ENCODE measurements around the gene DACT3.
A peak's percentile ranks its signal among the peaks of the same experiment; 100 is the strongest.

Gene DACT3

GRCh38 chr19:46646402-46646801 lies 14.6 kb downstream of the DACT3 start:
- no peak for DNase-seq (ENCODE audit: low read depth)
- no peak overlapping the region for H3K9ac ChIP-seq (ENCODE audit: low read length)
- H3K27me3 ChIP-seq (replicated peaks; ENCODE audit: control insufficient read depth, insufficient read depth, low read length), result no peaks in the 10 kb centered on the region
- no peaks in the 10 kb centered on the region for H3K36me3 ChIP-seq (ENCODE audit: control insufficient read depth, insufficient read depth, low read length, severe bottlenecking)
- no peaks in the 10 kb centered on the region for H3K4me1 ChIP-seq (ENCODE audit: control insufficient read depth, insufficient read depth, low read length)
- H3K9me3 ChIP-seq (ENCODE audit: control insufficient read depth, low read length), result peaks cover 4% of the 10 kb centered on the region
- H3K4me3 ChIP-seq (ENCODE audit: low read length), result no peak overlapping the region

DNA sequence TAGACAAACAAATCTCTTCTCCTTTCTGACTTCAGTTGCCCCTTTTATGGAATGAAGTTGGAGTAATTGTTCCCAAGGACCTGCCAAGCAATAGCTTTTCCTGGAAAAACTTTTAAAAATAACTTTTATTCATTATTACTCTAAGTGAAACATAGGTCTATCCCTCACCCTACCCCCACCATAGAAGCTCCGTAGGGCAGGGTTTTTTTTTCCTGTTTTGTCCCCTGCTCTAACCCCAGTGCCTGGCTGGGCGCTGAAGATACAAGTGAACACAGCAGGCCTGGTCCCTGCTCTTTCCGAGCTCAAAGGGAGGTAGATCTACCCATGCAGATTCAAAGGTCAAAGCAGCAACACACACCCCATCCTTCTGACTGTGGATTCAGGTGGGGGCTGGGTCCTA lies 16.3 kb downstream of the DACT3 start:
- Histone ChIP-seq H3K9ac (ENCODE audit: low read length) (no peak overlapping the region), H3K4me1 (ENCODE audit: control insufficient read depth, insufficient read depth, low read length) (peaks cover 3% of the 10 kb centered on the region), H3K27me3 (replicated peaks; ENCODE audit: control insufficient read depth, insufficient read depth, low read length) (no peaks in the 10 kb centered on the region), H3K36me3 (ENCODE audit: control insufficient read depth, insufficient read depth, low read length, severe bottlenecking) (no peaks in the 10 kb centered on the region), H3K4me3 (ENCODE audit: low read length) (no peak overlapping the region), H3K9me3 (ENCODE audit: control insufficient read depth, low read length) (peaks cover 4% of the 10 kb centered on the region)
- DNase-seq (ENCODE audit: low read depth), result no peak

DNA sequence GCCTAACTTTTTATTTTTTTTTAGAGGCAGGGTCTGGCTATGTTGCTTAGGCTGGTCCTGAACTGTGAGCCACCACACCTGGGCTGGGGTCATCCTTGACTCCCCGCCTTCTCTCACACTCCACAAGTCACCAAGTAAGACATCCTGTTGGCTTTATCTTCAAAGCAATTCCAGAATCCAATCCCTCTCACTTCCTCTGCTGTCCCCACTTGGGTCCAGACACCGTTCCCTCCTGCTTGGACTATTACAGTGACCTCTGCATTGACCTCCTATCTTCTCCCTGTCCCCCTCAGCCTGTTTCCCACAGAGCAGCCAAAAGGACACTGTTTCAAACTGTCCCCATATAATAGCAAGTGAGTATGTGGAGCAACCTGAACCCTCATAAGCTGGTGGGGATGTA lies 20.3 kb downstream of the DACT3 start:
- peaks cover 12% of the 10 kb centered on the region for H3K4me1 ChIP-seq (ENCODE audit: control insufficient read depth, insufficient read depth, low read length)
- H3K27me3 ChIP-seq (replicated peaks; ENCODE audit: control insufficient read depth, insufficient read depth, low read length), result no peaks in the 10 kb centered on the region
- DNase-seq (ENCODE audit: low read depth), result no peak
- H3K36me3 ChIP-seq (ENCODE audit: control insufficient read depth, insufficient read depth, low read length, severe bottlenecking), result no peaks in the 10 kb centered on the region
- no peaks in the 10 kb centered on the region for H3K9me3 ChIP-seq (ENCODE audit: control insufficient read depth, low read length)
- H3K4me3 ChIP-seq (ENCODE audit: low read length), result no peak overlapping the region
- H3K9ac ChIP-seq (ENCODE audit: low read length), result no peak overlapping the region

GRCh38 chr19:46639358-46640182 lies 21.4 kb downstream of the DACT3 start:
- no peaks in the 10 kb centered on the region for H3K36me3 ChIP-seq (ENCODE audit: control insufficient read depth, insufficient read depth, low read length, severe bottlenecking)
- H3K9ac ChIP-seq (ENCODE audit: low read length), result peak overlapping the region; percentile 74
- peak; percentile 73 for DNase-seq (ENCODE audit: low read depth)
- H3K9me3 ChIP-seq (ENCODE audit: control insufficient read depth, low read length), result no peaks in the 10 kb centered on the region
- H3K4me1 ChIP-seq (ENCODE audit: control insufficient read depth, insufficient read depth, low read length), result peaks cover 12% of the 10 kb centered on the region
- H3K27me3 ChIP-seq (replicated peaks; ENCODE audit: control insufficient read depth, insufficient read depth, low read length), result no peaks in the 10 kb centered on the region
- peak overlapping the region; percentile 74 for H3K4me3 ChIP-seq (ENCODE audit: low read length)

GRCh38 chr19:46637224-46637623 lies 23.8 kb downstream of the DACT3 start:
- no peak overlapping the region for H3K9ac ChIP-seq (ENCODE audit: low read length)
- no peak for DNase-seq (ENCODE audit: low read depth)
- H3K36me3 ChIP-seq (ENCODE audit: control insufficient read depth, insufficient read depth, low read length, severe bottlenecking), result no peaks in the 10 kb centered on the region
- no peak overlapping the region for H3K4me3 ChIP-seq (ENCODE audit: low read length)
- no peaks in the 10 kb centered on the region for H3K9me3 ChIP-seq (ENCODE audit: control insufficient read depth, low read length)
- H3K27me3 ChIP-seq (replicated peaks; ENCODE audit: control insufficient read depth, insufficient read depth, low read length), result peaks cover 8% of the 10 kb centered on the region
- H3K4me1 ChIP-seq (ENCODE audit: control insufficient read depth, insufficient read depth, low read length), result peaks cover 12% of the 10 kb centered on the region

DNA sequence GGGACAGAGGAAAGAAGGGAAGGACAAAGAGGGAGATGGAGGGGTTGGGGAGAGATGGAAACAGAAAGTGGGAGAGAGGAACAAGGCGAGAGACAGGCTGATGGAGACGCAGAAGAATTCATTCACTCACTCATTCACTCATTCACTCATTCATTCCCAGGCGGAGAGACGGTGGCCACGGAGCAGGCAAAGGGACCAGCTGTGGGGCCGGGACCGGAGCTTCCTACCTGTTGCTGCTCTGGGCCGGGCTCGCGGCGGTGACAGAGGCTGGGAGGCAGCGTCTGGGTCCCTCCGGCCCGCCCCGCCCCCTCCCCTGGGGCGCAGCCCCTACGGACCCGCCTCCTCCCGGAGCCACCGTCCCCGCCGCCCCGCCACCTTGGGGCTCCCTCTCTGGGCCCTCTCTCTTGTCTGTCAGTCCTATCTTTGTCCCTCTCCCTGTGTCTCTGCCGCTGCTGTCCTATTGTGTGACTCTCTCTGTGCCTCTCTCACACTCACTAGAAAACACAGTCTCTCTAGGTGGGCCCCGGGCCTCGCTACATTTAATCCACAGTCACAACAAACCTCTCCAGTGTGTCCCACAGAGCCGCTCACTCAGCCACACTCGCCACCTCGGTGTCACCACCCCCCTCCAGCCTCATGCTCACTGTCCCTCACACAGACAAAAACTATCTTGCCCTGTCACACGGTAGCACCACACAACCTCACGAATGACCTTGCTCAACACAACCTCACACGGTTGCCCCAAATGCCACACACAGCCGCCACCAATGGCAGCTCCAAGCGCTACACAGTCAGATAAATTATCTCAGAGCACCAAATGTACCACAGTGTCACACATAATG lies 24.8 kb downstream of the DACT3 start, which contains the start of gene GNG8:
GNG8 (minus strand) TSS at position 283 of the 842 bp plus-strand sequence. CDS start 1,520 bp downstream, outside the sequence.
- H3K27me3 ChIP-seq (replicated peaks; ENCODE audit: control insufficient read depth, insufficient read depth, low read length), result peaks cover 8% of the 10 kb centered on the region
- no peak for DNase-seq (ENCODE audit: low read depth)
- H3K36me3 ChIP-seq (ENCODE audit: control insufficient read depth, insufficient read depth, low read length, severe bottlenecking), result no peaks in the 10 kb centered on the region
- no peaks in the 10 kb centered on the region for H3K9me3 ChIP-seq (ENCODE audit: control insufficient read depth, low read length)
- peaks cover 19% of the 10 kb centered on the region for H3K4me1 ChIP-seq (ENCODE audit: control insufficient read depth, insufficient read depth, low read length)
- no peak within 1 kb of the TSS for H3K4me3 ChIP-seq (ENCODE audit: low read length)
- H3K9ac ChIP-seq (ENCODE audit: low read length), result no peak within 1 kb of the TSS

- no peak overlapping the region for H3K9ac ChIP-seq (ENCODE audit: low read length)
- H3K9me3 ChIP-seq (ENCODE audit: control insufficient read depth, low read length), result no peaks in the 10 kb centered on the region
- H3K36me3 ChIP-seq (ENCODE audit: control insufficient read depth, insufficient read depth, low read length, severe bottlenecking), result no peaks in the 10 kb centered on the region
- H3K4me3 ChIP-seq (ENCODE audit: low read length), result no peak overlapping the region
- peaks cover 24% of the 10 kb centered on the region for H3K4me1 ChIP-seq (ENCODE audit: control insufficient read depth, insufficient read depth, low read length)
- peaks cover 8% of the 10 kb centered on the region for H3K27me3 ChIP-seq (replicated peaks; ENCODE audit: control insufficient read depth, insufficient read depth, low read length)
- DNase-seq (ENCODE audit: low read depth), result no peak
These were observed 26.2 kb downstream of the DACT3 start for GRCh38 chr19:46634656-46635218.

GRCh38 chr19:46634045-46634655 lies 26.8 kb downstream of the DACT3 start:
- Histone ChIP-seq H3K4me1 (ENCODE audit: control insufficient read depth, insufficient read depth, low read length) (peaks cover 18% of the 10 kb centered on the region), H3K9me3 (ENCODE audit: control insufficient read depth, low read length) (no peaks in the 10 kb centered on the region), H3K27me3 (replicated peaks; ENCODE audit: control insufficient read depth, insufficient read depth, low read length) (peaks cover 8% of the 10 kb centered on the region), H3K4me3 (ENCODE audit: low read length) (peak overlapping the region; percentile 35), H3K36me3 (ENCODE audit: control insufficient read depth, insufficient read depth, low read length, severe bottlenecking) (no peaks in the 10 kb centered on the region), H3K9ac (ENCODE audit: low read length) (no peak overlapping the region)
- DNase-seq (ENCODE audit: low read depth), result peak; percentile 78

- Histone ChIP-seq H3K36me3 (ENCODE audit: control insufficient read depth, insufficient read depth, low read length, severe bottlenecking) (no peaks in the 10 kb centered on the region), H3K27me3 (replicated peaks; ENCODE audit: control insufficient read depth, insufficient read depth, low read length) (peaks cover 8% of the 10 kb centered on the region), H3K4me3 (ENCODE audit: low read length) (no peak overlapping the region), H3K9me3 (ENCODE audit: control insufficient read depth, low read length) (no peaks in the 10 kb centered on the region), H3K9ac (ENCODE audit: low read length) (no peak overlapping the region), H3K4me1 (ENCODE audit: control insufficient read depth, insufficient read depth, low read length) (peaks cover 15% of the 10 kb centered on the region)
- DNase-seq (ENCODE audit: low read depth), result no peak
These were observed 27.9 kb downstream of the DACT3 start for GRCh38 chr19:46633130-46633529.

- Histone ChIP-seq H3K9ac (ENCODE audit: low read length) (no peak overlapping the region), H3K9me3 (ENCODE audit: control insufficient read depth, low read length) (no peaks in the 10 kb centered on the region), H3K4me3 (ENCODE audit: low read length) (no peak overlapping the region), H3K4me1 (ENCODE audit: control insufficient read depth, insufficient read depth, low read length) (peaks cover 15% of the 10 kb centered on the region), H3K27me3 (replicated peaks; ENCODE audit: control insufficient read depth, insufficient read depth, low read length) (peaks cover 8% of the 10 kb centered on the region), H3K36me3 (ENCODE audit: control insufficient read depth, insufficient read depth, low read length, severe bottlenecking) (no peaks in the 10 kb centered on the region)
- peak; percentile 63 for DNase-seq (ENCODE audit: low read depth)
These were observed 29.5 kb downstream of the DACT3 start for GRCh38 chr19:46631481-46631880.

Data from adipocyte (in vitro differentiated cells).